ENCODE data around the gene SEC14L6. TPM values are rescaled to one million over a fixed set of nuclear protein-coding genes. Genes with fewer than 3 reads are reported as not detected.

The SEC14L6 gene
- total RNA-seq, 1 experiment from 2014 or later, result 1.1 TPM

- H2BK12ac ChIP-seq (ENCODE audit: insufficient read length, low read depth, low read length), result no peak overlapping the region
- H3K27ac ChIP-seq (ENCODE audit: insufficient read length, low read depth, low read length), result no peak overlapping the region
- no peak overlapping the region for H3K56ac ChIP-seq (ENCODE audit: insufficient read length, low read depth, low read length)
- no peak overlapping the region for H2AFZ ChIP-seq (ENCODE audit: low read length)
- H3K4me1 Mint-ChIP-seq, result peaks cover 7 to 16% of the 10 kb centered on the region in 2 experiments
- H2BK20ac ChIP-seq (ENCODE audit: low read depth, low read length, poor library complexity, severe bottlenecking), result no peak overlapping the region
- TF ChIP-seq, protein P1, sequence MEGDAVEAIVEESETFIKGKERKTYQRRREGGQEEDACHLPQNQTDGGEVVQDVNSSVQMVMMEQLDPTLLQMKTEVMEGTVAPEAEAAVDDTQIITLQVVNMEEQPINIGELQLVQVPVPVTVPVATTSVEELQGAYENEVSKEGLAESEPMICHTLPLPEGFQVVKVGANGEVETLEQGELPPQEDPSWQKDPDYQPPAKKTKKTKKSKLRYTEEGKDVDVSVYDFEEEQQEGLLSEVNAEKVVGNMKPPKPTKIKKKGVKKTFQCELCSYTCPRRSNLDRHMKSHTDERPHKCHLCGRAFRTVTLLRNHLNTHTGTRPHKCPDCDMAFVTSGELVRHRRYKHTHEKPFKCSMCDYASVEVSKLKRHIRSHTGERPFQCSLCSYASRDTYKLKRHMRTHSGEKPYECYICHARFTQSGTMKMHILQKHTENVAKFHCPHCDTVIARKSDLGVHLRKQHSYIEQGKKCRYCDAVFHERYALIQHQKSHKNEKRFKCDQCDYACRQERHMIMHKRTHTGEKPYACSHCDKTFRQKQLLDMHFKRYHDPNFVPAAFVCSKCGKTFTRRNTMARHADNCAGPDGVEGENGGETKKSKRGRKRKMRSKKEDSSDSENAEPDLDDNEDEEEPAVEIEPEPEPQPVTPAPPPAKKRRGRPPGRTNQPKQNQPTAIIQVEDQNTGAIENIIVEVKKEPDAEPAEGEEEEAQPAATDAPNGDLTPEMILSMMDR (conservative IDR thresholded peaks at IDR 0.05), result no peak
- no peaks in the 10 kb centered on the region for H3K36me3 Mint-ChIP-seq (ENCODE audit: insufficient read depth in 1 of 3, low read depth in 3 of 3)
- H3K18ac ChIP-seq (ENCODE audit: insufficient read length, low read depth, low read length), result no peak overlapping the region
- no peaks in the 10 kb centered on the region for H3K9me3 ChIP-seq (ENCODE audit: control insufficient read depth, low read depth, low read length)
- WGBS (ENCODE audit: extremely low coverage, insufficient read length, low lambda C conversion rate), result no CpG with 5 or more reads among the region's 12 CpGs
- H3K9me3 Mint-ChIP-seq, result no peaks in the 10 kb centered on the region
- H3K27me3 ChIP-seq (ENCODE audit: insufficient read depth, low read length), result no peaks in the 10 kb centered on the region
- H3K4me2 ChIP-seq (ENCODE audit: insufficient read depth, insufficient read length, low read length), result no peak overlapping the region
- no peaks in the 10 kb centered on the region for H3K79me2 ChIP-seq (ENCODE audit: insufficient read depth, low read length)
- H3K27ac Mint-ChIP-seq, result no peak overlapping the region
- no peak overlapping the region for H3K4ac ChIP-seq (ENCODE audit: low read depth, low read length)
- no peak for DNase-seq
- H4K20me1 ChIP-seq (ENCODE audit: control insufficient read depth, insufficient read depth, insufficient read length), result no peaks in the 10 kb centered on the region
- H3K27me3 Mint-ChIP-seq (ENCODE audit: low read depth), result peaks cover 13% of the 10 kb centered on the region
- peak overlapping the region; percentile 29; the same call in 1 of the 2 replicates for H3K14ac ChIP-seq (ENCODE audit: insufficient read depth, low read length)
- no peak overlapping the region for H2BK15ac ChIP-seq (ENCODE audit: low read depth, low read length)
- H3K23ac ChIP-seq (ENCODE audit: insufficient read length, low read depth, low read length), result no peak overlapping the region
- no peak overlapping the region for H2BK120ac ChIP-seq (ENCODE audit: low read depth, low read length, poor library complexity, severe bottlenecking)
- no peak overlapping the region for H3K9ac ChIP-seq (ENCODE audit: extremely low read depth, insufficient read length, low read length)
- no peaks in the 10 kb centered on the region for H3K23me2 ChIP-seq (ENCODE audit: insufficient read length, low read depth, low read length, poor library complexity, severe bottlenecking)
- H3T11ph ChIP-seq (ENCODE audit: low read length), result no peak overlapping the region
- no peak overlapping the region for H2AK5ac ChIP-seq (ENCODE audit: insufficient read length, low read length)
- H3K4me3 Mint-ChIP-seq, result no peak overlapping the region
- H3K4me1 ChIP-seq (ENCODE audit: insufficient read depth, low read length), result no peaks in the 10 kb centered on the region
- H4K8ac ChIP-seq (replicated peaks; ENCODE audit: insufficient read length, low read depth, low read length), result no peak overlapping the region
- no peak overlapping the region for H4K5ac ChIP-seq (ENCODE audit: insufficient read length, low read depth, low read length)
- H2BK5ac ChIP-seq (ENCODE audit: insufficient read length, low read length), result no peak overlapping the region
- H4K91ac ChIP-seq (ENCODE audit: insufficient read length, low read depth, low read length), result no peak overlapping the region
- no peaks in the 10 kb centered on the region for H3K79me1 ChIP-seq (ENCODE audit: insufficient read depth, low read depth, low read length, poor library complexity, severe bottlenecking)
Observed at GRCh38 chr22:30492144-30492543, 54.4 kb downstream of the SEC14L6 start.
